GM23248 (cell line): ENCODE data around the gene CHD3.

Experiments used
- EZH2 ChIP-seq: fragments of 200-600 bp; sonication (generic); IDR thresholded peaks from 2 replicates; pipeline ENCODE4 v1.6.1; 2018; ENCODE audit warnings: antibody characterized with exemption, mild to moderate bottlenecking; ENCODE audit not compliant: insufficient read depth, poor library complexity, severe bottlenecking
- EZH2phosphoT487 ChIP-seq: fragments of 200-600 bp; sonication (generic); IDR thresholded peaks from 2 replicates; pipeline ENCODE4 v1.6.1; 2018; ENCODE audit warnings: antibody characterized with exemption, moderate library complexity, mild to moderate bottlenecking, low read depth; ENCODE audit not compliant: insufficient read depth

- TF ChIP-seq EZH2phosphoT487 (no peak), EZH2 (no peak)
These were observed 956 bp upstream of the CHD3 start for GRCh38 chr17:7887482-7888183.
